ENCODE measurements around the gene CHMP6. TPM values are rescaled to one million over a fixed set of nuclear protein-coding genes. Genes with fewer than 3 reads are reported as not detected.
A peak's percentile ranks its signal among the peaks of the same experiment; 100 is the strongest.

CHMP6 gene
- total and polyA plus RNA-seq, 3 experiments from 2014 or later: 31.2 to 45.1 (median 32.7) TPM

GRCh38 chr17:81043725-81044427, 52.2 kb downstream of the CHMP6 start:
- Mint-ChIP-seq H3K27ac (no peak overlapping the region), H3K36me3 (no peaks in the 10 kb centered on the region), H3K4me1 (peaks cover 0 to 10% (median under 1%) of the 10 kb centered on the region in 3 donors), H3K4me3 (no peak overlapping the region), H3K9me3 (no peaks in the 10 kb centered on the region), H3K27me3 (peaks cover 2% of the 10 kb centered on the region in 2 donors)
- CTCF ChIA-PET: interaction anchor here (1.1 kb wide), 1 partner anchor 58 kb away, joined by 3 read pairs; no protein-coding TSS in a partner anchor
- H3K4me1 ChIP-seq (ENCODE audit: insufficient read depth, low read length): no peaks in the 10 kb centered on the region
- no peaks in the 10 kb centered on the region for H3K9me3 ChIP-seq (ENCODE audit: low read length)
- DNase-seq: no peak
- no peaks in the 10 kb centered on the region for H3K36me3 ChIP-seq (ENCODE audit: insufficient read depth, low read length)
- H3K27ac ChIP-seq (ENCODE audit: low read depth, low read length): no peak overlapping the region
- no peaks in the 10 kb centered on the region for H3K27me3 ChIP-seq (ENCODE audit: insufficient read depth, low read length, poor library complexity, severe bottlenecking)
- POLR2A ChIA-PET: no interaction called here
- no peak overlapping the region for H3K4me3 ChIP-seq (ENCODE audit: low read length)

GRCh38 chr17:81044428-81044763, 52.8 kb downstream of the CHMP6 start:
- H3K4me1 ChIP-seq (ENCODE audit: insufficient read depth, low read length): peaks cover 4% of the 10 kb centered on the region
- ChIA-PET CTCF (interaction anchor here (1.1 kb wide), 1 partner anchor 57 kb away, joined by 3 read pairs; no protein-coding TSS in a partner anchor), POLR2A (no interaction called here)
- Mint-ChIP-seq H3K9me3 (no peaks in the 10 kb centered on the region), H3K27ac (no peak overlapping the region), H3K4me3 (peak overlapping the region in 1 of 7 donors; percentile 46), H3K4me1 (peaks cover 4 to 15% (median 6%) of the 10 kb centered on the region in 3 donors), H3K36me3 (no peaks in the 10 kb centered on the region), H3K27me3 (peaks cover 2 to 3% of the 10 kb centered on the region in 2 donors)
- no peak overlapping the region for H3K27ac ChIP-seq (ENCODE audit: low read depth, low read length)
- no peaks in the 10 kb centered on the region for H3K9me3 ChIP-seq (ENCODE audit: low read length)
- no peak for DNase-seq
- no peaks in the 10 kb centered on the region for H3K36me3 ChIP-seq (ENCODE audit: insufficient read depth, low read length)
- H3K4me3 ChIP-seq (ENCODE audit: low read length): no peak overlapping the region
- H3K27me3 ChIP-seq (ENCODE audit: insufficient read depth, low read length, poor library complexity, severe bottlenecking): no peaks in the 10 kb centered on the region

- H3K4me1 Mint-ChIP-seq: peaks cover 7 to 19% (median 9%) of the 10 kb centered on the region in 3 donors
- Histone ChIP-seq H3K4me3 (ENCODE audit: low read length) (no peak overlapping the region), H3K36me3 (ENCODE audit: insufficient read depth, low read length) (no peaks in the 10 kb centered on the region), H3K27ac (ENCODE audit: low read depth, low read length) (no peak overlapping the region), H3K27me3 (ENCODE audit: insufficient read depth, low read length, poor library complexity, severe bottlenecking) (no peaks in the 10 kb centered on the region), H3K4me1 (ENCODE audit: insufficient read depth, low read length) (peaks cover 10% of the 10 kb centered on the region), H3K9me3 (ENCODE audit: low read length) (no peaks in the 10 kb centered on the region)
- H3K27ac Mint-ChIP-seq: no peak overlapping the region
- DNase-seq: no peak
- H3K36me3 Mint-ChIP-seq: no peaks in the 10 kb centered on the region
- H3K4me3 Mint-ChIP-seq: peak overlapping the region in 1 of 7 donors; percentile 46
- H3K27me3 Mint-ChIP-seq: peaks cover 2 to 5% of the 10 kb centered on the region in 2 donors
- POLR2A ChIA-PET: interaction anchor here (1.1 kb wide), 1 partner anchor 193 kb away, joined by 3 read pairs; no protein-coding TSS in a partner anchor
- no peaks in the 10 kb centered on the region for H3K9me3 Mint-ChIP-seq
- CTCF ChIA-PET: interaction anchor here (1.1 kb wide), 1 partner anchor 57 kb away, joined by 3 read pairs; no protein-coding TSS in a partner anchor
These were observed 53.3 kb downstream of the CHMP6 start for GRCh38 chr17:81044764-81045589.

- Mint-ChIP-seq H3K27me3 (peaks cover 2 to 5% of the 10 kb centered on the region in 2 donors), H3K4me3 (no peak overlapping the region), H3K4me1 (peaks cover 7 to 23% (median 9%) of the 10 kb centered on the region in 3 donors), H3K27ac (no peak overlapping the region), H3K9me3 (no peaks in the 10 kb centered on the region), H3K36me3 (no peaks in the 10 kb centered on the region)
- Histone ChIP-seq H3K27me3 (ENCODE audit: insufficient read depth, low read length, poor library complexity, severe bottlenecking) (no peaks in the 10 kb centered on the region), H3K27ac (ENCODE audit: low read depth, low read length) (no peak overlapping the region), H3K4me3 (ENCODE audit: low read length) (no peak overlapping the region), H3K9me3 (ENCODE audit: low read length) (no peaks in the 10 kb centered on the region), H3K4me1 (ENCODE audit: insufficient read depth, low read length) (peaks cover 11% of the 10 kb centered on the region), H3K36me3 (ENCODE audit: insufficient read depth, low read length) (no peaks in the 10 kb centered on the region)
- ChIA-PET CTCF (no interaction called here), POLR2A (interaction anchor here (1.1 kb wide), 1 partner anchor 193 kb away, joined by 3 read pairs; no protein-coding TSS in a partner anchor)
- no peak for DNase-seq
These were observed 54.0 kb downstream of the CHMP6 start for GRCh38 chr17:81045590-81046095.

GRCh38 chr17:81046132-81046769, 54.6 kb downstream of the CHMP6 start:
- Histone ChIP-seq H3K27ac (ENCODE audit: low read depth, low read length) (no peak overlapping the region), H3K4me3 (ENCODE audit: low read length) (no peak overlapping the region), H3K4me1 (ENCODE audit: insufficient read depth, low read length) (peaks cover 11% of the 10 kb centered on the region), H3K36me3 (ENCODE audit: insufficient read depth, low read length) (no peaks in the 10 kb centered on the region), H3K27me3 (ENCODE audit: insufficient read depth, low read length, poor library complexity, severe bottlenecking) (no peaks in the 10 kb centered on the region), H3K9me3 (ENCODE audit: low read length) (no peaks in the 10 kb centered on the region)
- no peak overlapping the region for H3K27ac Mint-ChIP-seq
- ChIA-PET POLR2A (interaction anchor here (1.1 kb wide), 1 partner anchor 192 kb away, joined by 3 read pairs; no protein-coding TSS in a partner anchor), CTCF (no interaction called here)
- H3K36me3 Mint-ChIP-seq: no peaks in the 10 kb centered on the region
- H3K9me3 Mint-ChIP-seq: no peaks in the 10 kb centered on the region
- H3K27me3 Mint-ChIP-seq: peaks cover 2 to 5% of the 10 kb centered on the region in 2 donors
- H3K4me3 Mint-ChIP-seq: no peak overlapping the region
- no peak for DNase-seq
- peaks cover 7 to 23% (median 9%) of the 10 kb centered on the region in 3 donors for H3K4me1 Mint-ChIP-seq

GRCh38 chr17:81046770-81047359, 55.2 kb downstream of the CHMP6 start:
- H3K36me3 Mint-ChIP-seq: no peaks in the 10 kb centered on the region
- no peak overlapping the region for H3K4me3 ChIP-seq (ENCODE audit: low read length)
- peaks cover 2 to 5% of the 10 kb centered on the region in 2 donors for H3K27me3 Mint-ChIP-seq
- H3K4me3 Mint-ChIP-seq: no peak overlapping the region
- ChIA-PET POLR2A (no interaction called here), CTCF (interaction anchor here (3.1 kb wide), 1 partner anchor 23 kb away, joined by 7 read pairs; no protein-coding TSS in a partner anchor)
- H3K27ac Mint-ChIP-seq: no peak overlapping the region
- peaks cover 7 to 23% (median 9%) of the 10 kb centered on the region in 3 donors for H3K4me1 Mint-ChIP-seq
- H3K27ac ChIP-seq (ENCODE audit: low read depth, low read length): no peak overlapping the region
- H3K27me3 ChIP-seq (ENCODE audit: insufficient read depth, low read length, poor library complexity, severe bottlenecking): no peaks in the 10 kb centered on the region
- H3K9me3 Mint-ChIP-seq: no peaks in the 10 kb centered on the region
- H3K9me3 ChIP-seq (ENCODE audit: low read length): no peaks in the 10 kb centered on the region
- no peaks in the 10 kb centered on the region for H3K36me3 ChIP-seq (ENCODE audit: insufficient read depth, low read length)
- H3K4me1 ChIP-seq (ENCODE audit: insufficient read depth, low read length): peaks cover 11% of the 10 kb centered on the region
- DNase-seq: no peak

- ChIA-PET POLR2A (no interaction called here), CTCF (interaction anchor here (3.1 kb wide), 1 partner anchor 25 kb away, joined by 7 read pairs; no protein-coding TSS in a partner anchor)
- peak overlapping the region in 4 of 7 donors; percentile 18 to 81 (median 72) for H3K4me3 Mint-ChIP-seq
- H3K9me3 Mint-ChIP-seq: peaks cover 0 to 2% (median 0%) of the 10 kb centered on the region in 5 donors
- H3K4me1 Mint-ChIP-seq: peaks cover 7 to 23% (median 9%) of the 10 kb centered on the region in 3 donors
- H3K27ac Mint-ChIP-seq: peak overlapping the region in 1 of 8 donors; percentile 59
- Histone ChIP-seq H3K27ac (ENCODE audit: low read depth, low read length) (no peak overlapping the region), H3K4me3 (ENCODE audit: low read length) (no peak overlapping the region), H3K9me3 (ENCODE audit: low read length) (no peaks in the 10 kb centered on the region), H3K27me3 (ENCODE audit: insufficient read depth, low read length, poor library complexity, severe bottlenecking) (no peaks in the 10 kb centered on the region), H3K4me1 (ENCODE audit: insufficient read depth, low read length) (peaks cover 11% of the 10 kb centered on the region), H3K36me3 (ENCODE audit: insufficient read depth, low read length) (no peaks in the 10 kb centered on the region)
- no peak for DNase-seq
- H3K27me3 Mint-ChIP-seq: peaks cover 2 to 5% of the 10 kb centered on the region in 2 donors
- H3K36me3 Mint-ChIP-seq: no peaks in the 10 kb centered on the region
These were observed 57.3 kb downstream of the CHMP6 start for GRCh38 chr17:81048827-81049371.

Measured in CD8-positive, alpha-beta memory T cell (primary cell).